SK-N-MC (cell line): ENCODE data around the gene GGTLC1.
"Not testable (repeated sequence)": the region's sequence is repeated elsewhere in the genome, so short reads cannot be mapped to it uniquely, and the experiment has no call there.

ENCODE experiments used
- EZH2 ChIP-seq: fragments of 200-600 bp; sonication (generic); IDR thresholded peaks from one replicate; pipeline ENCODE4 v1.6.1; 2017; ENCODE audit warnings: antibody characterized with exemption
- FOXP2 ChIP-seq: optimal IDR thresholded peaks from 2 replicates; pipeline ENCODE3; 2011; ENCODE audit warnings: mild to moderate bottlenecking, moderate library complexity; ENCODE audit not compliant: insufficient read depth; ENCODE audit errors: extremely low read length, control extremely low read depth
- POLR2AphosphoS5 ChIP-seq: IDR thresholded peaks from 2 replicates; pipeline ENCODE4 v1.6.1; 2012; ENCODE audit warnings: mild to moderate bottlenecking, low read depth, low read length, borderline replicate concordance

- TF ChIP-seq POLR2AphosphoS5, EZH2, FOXP2: not testable (repeated sequence)
Measured at GRCh38 chr20:23994001-23994633, 5.5 kb upstream of the GGTLC1 start.
